Epithelial cell of proximal tubule (primary cell): Measurements from ENCODE around the gene ULK4. TPM values are rescaled to one million over a fixed set of nuclear protein-coding genes. Genes with fewer than 3 reads are reported as not detected.

ENCODE experiments used
- DNase-seq: peaks from one replicate; pipeline ENCODE4 v3.0.0-alpha.2; 2011; ENCODE audit warnings: low read depth
- H3K4me3 ChIP-seq: 2 replicates; pipeline ENCODE4 v1.5.1; 2011; ENCODE audit warnings: low read depth, mild to moderate bottlenecking, low read length
- CTCF ChIP-seq: conservative IDR thresholded peaks from 2 replicates; pipeline ENCODE4 v1.5.1; 2012; ENCODE audit warnings: low read depth, mild to moderate bottlenecking, low read length
- total RNA-seq: library from RNA; depleted of rRNA; stranded (reverse); fragments of >200 nt; gene quantifications from 2 replicates; pipeline ENCODE4 v1.2.3, GENCODE V29; 2015

ULK4 gene
- total RNA-seq, 1 donor from 2014 or later, result 2.2 TPM

- DNase-seq, result no peak
- H3K4me3 ChIP-seq, result no peak overlapping the region
- TF ChIP-seq CTCF, result no peak
Observed at GRCh38 chr3:41237907-41238306, 724.0 kb downstream of the ULK4 start.

GRCh38 chr3:41236228-41236627, 725.7 kb downstream of the ULK4 start:
- TF ChIP-seq CTCF, result no peak
- no peak for DNase-seq
- H3K4me3 ChIP-seq, result no peak overlapping the region

- H3K4me3 ChIP-seq, result no peak overlapping the region
- TF ChIP-seq CTCF, result no peak
- DNase-seq, result no peak
Observed at GRCh38 chr3:41234823-41235721, 726.8 kb downstream of the ULK4 start.

- DNase-seq, result peak; percentile 62
- no peak overlapping the region for H3K4me3 ChIP-seq
- TF ChIP-seq CTCF, result no peak
Observed at GRCh38 chr3:41224120-41224806, 737.6 kb downstream of the ULK4 start.

- DNase-seq, result no peak
- no peak for TF ChIP-seq CTCF
- no peak overlapping the region for H3K4me3 ChIP-seq
Observed at GRCh38 chr3:41223691-41224090, 738.2 kb downstream of the ULK4 start.

- H3K4me3 ChIP-seq, result no peak overlapping the region
- DNase-seq, result no peak
- TF ChIP-seq CTCF, result no peak
Observed at GRCh38 chr3:41223078-41223477, 738.8 kb downstream of the ULK4 start.
